ENCODE measurements around the gene COL9A3.

The COL9A3 gene

DNA sequence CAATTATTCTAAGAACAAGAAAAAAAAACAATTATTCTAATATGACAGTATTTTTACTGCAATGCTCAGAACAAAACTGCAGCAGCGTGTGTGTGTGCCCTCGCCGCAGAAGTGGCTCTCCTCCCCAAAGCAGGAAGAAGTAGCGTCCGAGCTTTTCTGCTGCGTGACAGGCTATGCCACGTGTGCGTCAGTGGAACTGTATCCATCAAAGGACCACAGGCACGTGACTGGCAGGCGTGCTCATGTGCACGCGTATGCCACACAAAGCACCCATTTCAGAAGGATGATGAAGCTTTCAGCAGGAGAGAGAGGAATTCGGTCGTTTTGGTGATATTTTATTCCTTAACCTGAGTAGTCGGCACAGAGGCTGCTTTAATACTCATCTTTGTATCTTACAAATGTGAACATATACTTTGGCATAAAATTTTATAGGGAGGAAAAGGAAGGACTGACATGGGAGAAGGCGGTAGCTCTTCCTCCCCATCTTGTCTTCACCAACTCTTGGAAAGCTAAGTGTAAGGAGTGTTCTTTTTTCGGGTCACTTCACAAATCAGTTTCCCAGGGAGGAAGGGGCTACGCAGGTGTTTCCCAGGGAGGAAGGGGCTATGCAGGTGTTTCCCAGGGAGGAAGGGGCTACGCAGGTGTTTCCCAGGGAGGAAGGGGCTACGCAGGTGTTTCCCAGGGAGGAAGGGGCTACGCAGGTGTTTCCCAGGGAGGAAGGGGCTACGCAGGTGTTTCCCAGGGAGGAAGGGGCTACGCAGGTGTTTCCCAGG is 41.4 kb downstream of the COL9A3 start:
- Mint-ChIP-seq H3K4me3 (peak overlapping the region; percentile 20 to 45 (median 25)), H3K27ac (no peak overlapping the region), H3K9me3 (peaks cover 3% of the 10 kb centered on the region), H3K27me3 (ENCODE audit: low read depth) (peaks cover 14% of the 10 kb centered on the region), H3K4me1 (peaks cover 25% of the 10 kb centered on the region), H3K36me3 (ENCODE audit: low read depth) (peaks cover 27% of the 10 kb centered on the region)
- TF ChIP-seq, protein P1, sequence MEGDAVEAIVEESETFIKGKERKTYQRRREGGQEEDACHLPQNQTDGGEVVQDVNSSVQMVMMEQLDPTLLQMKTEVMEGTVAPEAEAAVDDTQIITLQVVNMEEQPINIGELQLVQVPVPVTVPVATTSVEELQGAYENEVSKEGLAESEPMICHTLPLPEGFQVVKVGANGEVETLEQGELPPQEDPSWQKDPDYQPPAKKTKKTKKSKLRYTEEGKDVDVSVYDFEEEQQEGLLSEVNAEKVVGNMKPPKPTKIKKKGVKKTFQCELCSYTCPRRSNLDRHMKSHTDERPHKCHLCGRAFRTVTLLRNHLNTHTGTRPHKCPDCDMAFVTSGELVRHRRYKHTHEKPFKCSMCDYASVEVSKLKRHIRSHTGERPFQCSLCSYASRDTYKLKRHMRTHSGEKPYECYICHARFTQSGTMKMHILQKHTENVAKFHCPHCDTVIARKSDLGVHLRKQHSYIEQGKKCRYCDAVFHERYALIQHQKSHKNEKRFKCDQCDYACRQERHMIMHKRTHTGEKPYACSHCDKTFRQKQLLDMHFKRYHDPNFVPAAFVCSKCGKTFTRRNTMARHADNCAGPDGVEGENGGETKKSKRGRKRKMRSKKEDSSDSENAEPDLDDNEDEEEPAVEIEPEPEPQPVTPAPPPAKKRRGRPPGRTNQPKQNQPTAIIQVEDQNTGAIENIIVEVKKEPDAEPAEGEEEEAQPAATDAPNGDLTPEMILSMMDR (IDR thresholded peaks at IDR 0.05; ENCODE audit: unreplicated experiment in 3 of 3) = no peak

DNA sequence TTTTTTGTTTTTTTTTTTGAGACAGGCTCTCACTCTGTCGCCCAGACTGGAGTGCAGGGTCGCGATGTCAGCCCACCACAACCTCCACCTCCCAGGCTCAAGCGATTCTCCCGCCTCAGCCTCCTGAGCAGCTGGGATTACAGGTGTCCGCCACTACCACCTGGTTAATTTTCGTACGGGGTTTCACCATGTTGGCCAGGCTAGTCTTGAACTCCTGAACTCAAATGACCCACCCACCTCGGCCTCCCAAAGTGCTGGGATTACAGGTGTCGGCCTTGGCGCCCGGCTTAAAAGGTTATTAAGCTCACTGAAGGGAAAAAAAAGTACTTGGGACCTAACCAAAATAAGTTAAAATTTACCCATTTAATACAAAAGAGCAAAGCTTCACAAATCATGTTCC is 42.9 kb downstream of the COL9A3 start:
- TF ChIP-seq, protein P1 (IDR thresholded peaks at IDR 0.05; ENCODE audit: unreplicated experiment in 3 of 3) = no peak
- H3K4me1 Mint-ChIP-seq = peaks cover 25% of the 10 kb centered on the region
- H3K27me3 Mint-ChIP-seq (ENCODE audit: low read depth) = peaks cover 14% of the 10 kb centered on the region
- H3K27ac Mint-ChIP-seq = peak overlapping the region in 2 of 3 experiments; percentile 48 to 57
- peak overlapping the region; percentile 79 to 88 (median 85) for H3K4me3 Mint-ChIP-seq
- peaks cover 15% of the 10 kb centered on the region for H3K36me3 Mint-ChIP-seq (ENCODE audit: low read depth)
- peaks cover 6% of the 10 kb centered on the region for H3K9me3 Mint-ChIP-seq

DNA sequence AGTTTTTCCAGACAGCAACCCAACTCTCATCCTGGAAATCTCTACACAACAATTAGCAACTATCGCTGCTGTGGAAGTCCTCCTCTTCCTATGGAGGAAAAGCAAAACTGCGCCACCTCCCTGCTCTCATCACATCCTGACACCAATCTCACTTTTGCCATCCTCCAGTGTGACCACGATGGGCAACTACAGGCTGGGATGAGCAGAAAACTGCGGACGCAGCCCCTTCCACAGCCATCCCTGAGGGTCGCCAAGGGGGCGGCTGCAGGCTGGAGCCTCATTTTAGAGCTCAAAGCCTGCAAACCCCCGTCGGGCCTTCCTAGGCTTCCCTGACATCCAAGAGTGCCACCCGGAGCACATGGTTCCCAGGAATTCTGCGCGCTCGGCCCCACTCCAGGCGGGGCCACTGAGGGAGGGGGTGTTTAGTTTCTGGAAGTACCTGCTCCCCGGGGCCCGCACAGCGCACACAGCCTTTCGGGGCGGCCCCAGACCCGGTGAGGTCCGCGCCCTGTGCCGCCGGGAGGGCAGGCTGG is 43.6 kb downstream of the COL9A3 start:
- peaks cover 25% of the 10 kb centered on the region for H3K4me1 Mint-ChIP-seq
- peak overlapping the region; percentile 79 to 88 (median 85) for H3K4me3 Mint-ChIP-seq
- peaks cover 7% of the 10 kb centered on the region for H3K9me3 Mint-ChIP-seq
- H3K27ac Mint-ChIP-seq = peak overlapping the region; percentile 48 to 57 (median 56)
- peaks cover 14% of the 10 kb centered on the region for H3K27me3 Mint-ChIP-seq (ENCODE audit: low read depth)
- TF ChIP-seq, protein P1 (IDR thresholded peaks at IDR 0.05; ENCODE audit: unreplicated experiment in 3 of 3) = no peak
- H3K36me3 Mint-ChIP-seq (ENCODE audit: low read depth) = peaks cover 12% of the 10 kb centered on the region

DNA sequence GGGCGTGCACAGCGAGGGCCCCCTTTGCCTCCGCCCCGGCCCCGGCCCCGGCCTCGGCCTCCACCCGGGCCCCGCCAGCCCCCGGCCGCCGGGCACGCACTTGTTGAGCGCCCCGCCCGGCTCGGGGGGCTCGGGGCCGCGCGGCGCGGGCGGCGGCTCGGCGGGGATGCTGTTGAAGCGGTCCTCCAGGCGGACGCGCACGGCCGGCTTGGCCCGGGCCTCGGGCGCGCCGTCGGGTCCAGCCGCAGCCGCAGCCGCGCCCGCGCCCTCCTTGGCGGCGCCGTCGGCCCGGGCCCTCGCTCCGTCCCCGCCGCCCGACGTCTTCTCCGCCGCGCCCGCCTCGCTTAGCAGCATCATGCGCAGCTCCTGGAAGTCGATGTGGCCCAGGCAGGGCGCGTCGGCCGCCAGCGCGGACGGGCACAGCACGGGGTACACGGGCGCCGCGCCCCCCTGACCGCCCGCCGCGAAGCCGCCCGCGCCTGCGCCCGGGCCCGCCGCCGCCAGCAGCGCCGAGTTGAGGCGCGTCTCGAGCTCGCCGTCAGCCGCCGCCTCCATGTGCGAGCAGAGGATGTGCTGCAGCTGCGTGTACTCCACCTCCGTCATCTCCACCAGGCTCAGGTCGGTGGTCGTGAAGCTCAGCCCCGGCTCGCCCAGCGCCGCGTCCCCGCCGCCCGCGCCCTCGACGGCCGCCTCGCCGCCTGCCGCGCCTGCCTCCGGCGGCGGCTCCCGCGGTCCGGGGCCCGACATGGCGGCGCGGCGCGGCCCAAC is 44.3 kb downstream of the COL9A3 start:
- Mint-ChIP-seq H3K9me3 (peaks cover 9% of the 10 kb centered on the region), H3K36me3 (ENCODE audit: low read depth) (peaks cover 12% of the 10 kb centered on the region), H3K4me1 (peaks cover 25% of the 10 kb centered on the region), H3K27ac (no peak overlapping the region), H3K27me3 (ENCODE audit: low read depth) (peaks cover 14% of the 10 kb centered on the region), H3K4me3 (peak overlapping the region in 1 of 3 experiments; percentile 56)
- TF ChIP-seq, protein P1 (IDR thresholded peaks at IDR 0.05; ENCODE audit: unreplicated experiment in 3 of 3) = no peak

DNA sequence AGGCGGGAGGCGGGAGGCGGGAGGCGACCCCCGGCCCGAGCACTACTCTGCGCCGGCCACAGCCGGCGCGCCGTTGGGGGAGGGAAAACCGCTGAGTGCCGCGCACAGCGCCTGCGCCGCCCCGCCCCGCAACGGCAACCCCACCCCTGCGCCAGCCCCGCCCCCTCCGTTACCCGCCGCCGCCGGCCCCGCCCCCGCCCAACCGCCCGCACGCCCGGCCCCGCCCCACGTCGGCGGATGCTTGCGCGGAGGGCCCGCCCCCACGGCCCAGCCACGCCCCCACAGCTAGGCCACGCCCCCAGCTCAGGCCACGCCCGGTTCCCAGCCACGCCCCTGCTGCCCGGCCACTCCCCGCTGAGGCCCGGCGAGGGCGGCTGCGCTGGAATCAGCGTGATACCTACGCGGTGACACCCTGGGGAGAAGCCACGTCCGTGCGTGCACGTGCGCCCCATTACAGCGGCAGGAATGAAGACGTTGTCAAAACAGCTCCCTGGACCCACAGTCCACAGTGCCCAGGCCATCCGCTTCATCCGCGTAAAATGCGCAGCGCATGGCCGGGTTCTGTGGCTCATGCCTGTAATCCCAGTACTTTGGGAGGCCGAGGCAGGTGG is 45.0 kb downstream of the COL9A3 start, which contains the start of gene TCFL5:
TSS of gene TCFL5 (minus strand) at position 97 of the 611 bp plus-strand sequence. CDS start 152 bp downstream, outside the sequence.
- Mint-ChIP-seq H3K4me1 (peaks cover 25% of the 10 kb centered on the region), H3K27ac (peak within 1 kb of the TSS; percentile 30 to 84 (median 75)), H3K9me3 (peaks cover 9% of the 10 kb centered on the region), H3K4me3 (peak within 1 kb of the TSS; percentile 79 to 88 (median 85)), H3K27me3 (ENCODE audit: low read depth) (peaks cover 14% of the 10 kb centered on the region), H3K36me3 (ENCODE audit: low read depth) (peaks cover 11% of the 10 kb centered on the region)
- TF ChIP-seq, protein P1 (IDR thresholded peaks at IDR 0.05; ENCODE audit: unreplicated experiment in 3 of 3) = no peak

All from nephron (organoid).